SK-N-SH treated with all-trans-retinoic acid at 6 μM for 48 hours (cell line): Measurements from ENCODE around the gene NSUN6.

ENCODE experiments used
- CSRNP3 ChIP-seq: fragments of 250-450 bp; sonication (Bioruptor Pico); IDR thresholded peaks from 2 replicates; pipeline ENCODE4 v1.5.1; 2021; ENCODE audit warnings: mild to moderate bottlenecking, moderate library complexity
- TOX ChIP-seq: fragments of 250-450 bp; sonication (Bioruptor Pico); IDR thresholded peaks from 2 replicates; pipeline ENCODE4 v1.8.0; 2021; ENCODE audit warnings: mild to moderate bottlenecking, moderate library complexity, borderline replicate concordance
- ZC3H10 ChIP-seq: fragments of 250-450 bp; sonication (Bioruptor Pico); IDR thresholded peaks from 2 replicates; pipeline ENCODE4 v1.5.1; 2021; ENCODE audit warnings: mild to moderate bottlenecking, moderate library complexity
- TF ChIP-seq, protein P1 (sequence below): fragments of 250-450 bp; sonication (Bioruptor Pico); IDR thresholded peaks from 2 replicates; pipeline ENCODE4 v1.8.0; 2020; ENCODE audit warnings: mild to moderate bottlenecking, moderate library complexity, borderline replicate concordance
- TF ChIP-seq, protein P2 (sequence below): fragments of 250-450 bp; sonication (Bioruptor Pico); IDR thresholded peaks from 2 replicates; pipeline ENCODE4 v1.5.0; 2020; ENCODE audit warnings: mild to moderate bottlenecking, moderate library complexity

DNA sequence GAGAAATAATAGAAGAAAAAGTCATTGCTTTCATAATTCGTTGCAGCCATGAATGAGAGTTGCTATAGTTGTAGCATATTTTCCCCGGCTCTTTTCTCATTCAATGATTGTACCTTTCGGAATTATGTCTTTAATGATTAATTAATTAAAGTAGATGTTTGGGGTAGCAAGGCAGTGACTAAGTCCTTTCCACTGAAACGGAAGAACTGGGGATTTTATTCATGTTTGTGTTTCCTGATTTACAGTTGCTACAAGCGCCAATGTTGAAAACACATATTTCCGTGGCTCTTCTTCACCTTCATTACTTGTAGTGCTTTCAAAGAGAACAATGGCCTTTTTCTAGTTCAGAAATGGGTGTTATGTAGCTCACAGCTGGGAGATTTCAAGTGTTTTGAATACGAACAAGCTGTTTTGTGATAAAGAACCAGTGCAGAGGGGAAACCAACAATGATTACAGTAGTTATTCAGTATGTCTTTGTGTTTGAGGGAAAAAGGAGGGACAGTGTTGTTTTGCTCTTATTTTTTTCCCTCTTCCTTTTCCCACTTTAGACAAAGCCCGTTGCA is 153.5 kb downstream of the NSUN6 start:
- TF ChIP-seq, protein P1, sequence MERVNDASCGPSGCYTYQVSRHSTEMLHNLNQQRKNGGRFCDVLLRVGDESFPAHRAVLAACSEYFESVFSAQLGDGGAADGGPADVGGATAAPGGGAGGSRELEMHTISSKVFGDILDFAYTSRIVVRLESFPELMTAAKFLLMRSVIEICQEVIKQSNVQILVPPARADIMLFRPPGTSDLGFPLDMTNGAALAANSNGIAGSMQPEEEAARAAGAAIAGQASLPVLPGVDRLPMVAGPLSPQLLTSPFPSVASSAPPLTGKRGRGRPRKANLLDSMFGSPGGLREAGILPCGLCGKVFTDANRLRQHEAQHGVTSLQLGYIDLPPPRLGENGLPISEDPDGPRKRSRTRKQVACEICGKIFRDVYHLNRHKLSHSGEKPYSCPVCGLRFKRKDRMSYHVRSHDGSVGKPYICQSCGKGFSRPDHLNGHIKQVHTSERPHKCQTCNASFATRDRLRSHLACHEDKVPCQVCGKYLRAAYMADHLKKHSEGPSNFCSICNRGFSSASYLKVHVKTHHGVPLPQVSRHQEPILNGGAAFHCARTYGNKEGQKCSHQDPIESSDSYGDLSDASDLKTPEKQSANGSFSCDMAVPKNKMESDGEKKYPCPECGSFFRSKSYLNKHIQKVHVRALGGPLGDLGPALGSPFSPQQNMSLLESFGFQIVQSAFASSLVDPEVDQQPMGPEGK (CRISPR knock-in tag), result no peak
- TF ChIP-seq ZC3H10 (CRISPR knock-in tag) (no peak), TOX (no peak), CSRNP3 (no peak)
- TF ChIP-seq, protein P2, sequence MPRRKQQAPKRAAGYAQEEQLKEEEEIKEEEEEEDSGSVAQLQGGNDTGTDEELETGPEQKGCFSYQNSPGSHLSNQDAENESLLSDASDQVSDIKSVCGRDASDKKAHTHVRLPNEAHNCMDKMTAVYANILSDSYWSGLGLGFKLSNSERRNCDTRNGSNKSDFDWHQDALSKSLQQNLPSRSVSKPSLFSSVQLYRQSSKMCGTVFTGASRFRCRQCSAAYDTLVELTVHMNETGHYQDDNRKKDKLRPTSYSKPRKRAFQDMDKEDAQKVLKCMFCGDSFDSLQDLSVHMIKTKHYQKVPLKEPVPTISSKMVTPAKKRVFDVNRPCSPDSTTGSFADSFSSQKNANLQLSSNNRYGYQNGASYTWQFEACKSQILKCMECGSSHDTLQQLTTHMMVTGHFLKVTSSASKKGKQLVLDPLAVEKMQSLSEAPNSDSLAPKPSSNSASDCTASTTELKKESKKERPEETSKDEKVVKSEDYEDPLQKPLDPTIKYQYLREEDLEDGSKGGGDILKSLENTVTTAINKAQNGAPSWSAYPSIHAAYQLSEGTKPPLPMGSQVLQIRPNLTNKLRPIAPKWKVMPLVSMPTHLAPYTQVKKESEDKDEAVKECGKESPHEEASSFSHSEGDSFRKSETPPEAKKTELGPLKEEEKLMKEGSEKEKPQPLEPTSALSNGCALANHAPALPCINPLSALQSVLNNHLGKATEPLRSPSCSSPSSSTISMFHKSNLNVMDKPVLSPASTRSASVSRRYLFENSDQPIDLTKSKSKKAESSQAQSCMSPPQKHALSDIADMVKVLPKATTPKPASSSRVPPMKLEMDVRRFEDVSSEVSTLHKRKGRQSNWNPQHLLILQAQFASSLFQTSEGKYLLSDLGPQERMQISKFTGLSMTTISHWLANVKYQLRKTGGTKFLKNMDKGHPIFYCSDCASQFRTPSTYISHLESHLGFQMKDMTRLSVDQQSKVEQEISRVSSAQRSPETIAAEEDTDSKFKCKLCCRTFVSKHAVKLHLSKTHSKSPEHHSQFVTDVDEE (CRISPR knock-in tag), result no peak
